Smooth muscle cell (in vitro differentiated cells): ENCODE results near the gene PROKR1. TPM values are rescaled to one million over a fixed set of nuclear protein-coding genes. Genes with fewer than 3 reads are reported as not detected.

Experiments used
- DNase-seq: peaks from one replicate; lab custom pipeline; 2025; ENCODE audit not compliant: unreplicated experiment; lab: John Stamatoyannopoulos, UW
- H2AFZ ChIP-seq: fragments of 200-600 bp; sonication (generic); 2 replicates; pipeline ENCODE4 v1.6.0; 2016; ENCODE audit warnings: antibody characterized with exemption, low read depth, mild to moderate bottlenecking
- H3F3A ChIP-seq: fragments of 200-600 bp; sonication (generic); 2 replicates; pipeline ENCODE4 v1.6.0; 2017; ENCODE audit warnings: antibody characterized with exemption, low read depth
- H3K27ac ChIP-seq: fragments of 200-600 bp; sonication (generic); 2 replicates; pipeline ENCODE4 v1.5.1; 2016; ENCODE audit warnings: low read depth, mild to moderate bottlenecking
- H3K27me3 ChIP-seq: fragments of 200-600 bp; sonication (generic); 2 replicates; pipeline ENCODE4 v1.6.1; 2016; ENCODE audit warnings: low read depth, mild to moderate bottlenecking
- H3K36me3 ChIP-seq: fragments of 200-600 bp; sonication (generic); 2 replicates; pipeline ENCODE4 v1.5.1; 2016; ENCODE audit warnings: low read depth
- H3K4me1 ChIP-seq: fragments of 200-600 bp; sonication (generic); 2 replicates; pipeline ENCODE4 v1.5.1; 2016; ENCODE audit warnings: low read depth
- H3K4me2 ChIP-seq: fragments of 200-600 bp; sonication (generic); 2 replicates; pipeline ENCODE4 v1.6.0; 2016; ENCODE audit warnings: mild to moderate bottlenecking
- H3K4me3 ChIP-seq: fragments of 200-600 bp; sonication (generic); 2 replicates; pipeline ENCODE4 v1.5.1; 2016; ENCODE audit warnings: mild to moderate bottlenecking
- H3K79me2 ChIP-seq: fragments of 200-600 bp; sonication (generic); 2 replicates; pipeline ENCODE4 v1.6.0; 2016; ENCODE audit warnings: low read depth, mild to moderate bottlenecking
- H3K9ac ChIP-seq: fragments of 200-600 bp; sonication (generic); 2 replicates; pipeline ENCODE4 v1.6.0; 2016; ENCODE audit warnings: low read depth
- H3K9me3 ChIP-seq: fragments of 200-600 bp; sonication (generic); replicated peaks from 2 replicates; pipeline ENCODE4 v1.5.1; 2016; ENCODE audit warnings: low read depth
- H4K20me1 ChIP-seq: fragments of 200-600 bp; sonication (generic); 2 replicates; pipeline ENCODE4 v1.6.0; 2016; ENCODE audit warnings: low read depth
- WGBS: methylation state at CpG from one replicate; pipeline ENCODE4 v1.1.7; 2016; ENCODE audit warnings: low lambda C conversion rate; 5-methylcytosine and 5-hydroxymethylcytosine counted together
- polyA plus RNA-seq: library from polyadenylated mRNA; unstranded; fragments of >200 nt; fragmentation: Nextera tagmentation; extraction: Ambion mirVana; gene quantifications from 2 replicates; pipeline ENCODE4 v1.2.1, GENCODE V29; 2016
- total RNA-seq: library from RNA; depleted of rRNA; stranded (reverse); fragments of >200 nt; gene quantifications from 2 replicates; pipeline ENCODE4 v1.2.3, GENCODE V29; 2014
- TF ChIP-seq, protein P1 (sequence below): fragments of 200-600 bp; sonication (generic); IDR thresholded peaks from 2 replicates; pipeline ENCODE4 v1.5.1; 2017; ENCODE audit warnings: borderline replicate concordance, mild to moderate bottlenecking, antibody characterized with exemption; ENCODE audit not compliant: insufficient read depth, poor library complexity, severe bottlenecking

Gene PROKR1
- total and polyA plus RNA-seq, 2 experiments from 2014 or later, result not detected

DNA sequence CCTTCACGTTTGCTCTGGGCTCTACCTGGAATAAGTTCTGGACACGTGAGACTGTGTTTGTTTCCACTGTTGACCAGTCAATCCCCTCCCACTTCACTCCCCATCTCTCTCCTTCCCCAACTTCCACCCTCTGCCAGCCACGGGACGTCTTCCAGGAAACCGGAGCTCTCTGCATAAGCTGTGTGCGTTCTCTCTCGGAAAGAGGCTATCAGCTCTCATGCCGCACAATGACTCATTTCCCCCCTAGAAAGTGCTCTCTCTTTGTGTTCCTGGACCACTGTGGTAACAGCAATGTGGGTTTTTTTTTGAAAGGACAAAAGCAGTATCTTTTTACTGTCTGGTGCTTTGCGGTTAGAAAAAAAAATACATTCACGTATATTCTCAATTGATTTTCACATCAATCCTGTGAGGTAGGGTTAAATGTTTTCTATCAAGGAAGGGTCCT is 10.2 kb downstream of the PROKR1 start:
- no peaks in the 10 kb centered on the region for H3K9me3 ChIP-seq
- TF ChIP-seq, protein P1, sequence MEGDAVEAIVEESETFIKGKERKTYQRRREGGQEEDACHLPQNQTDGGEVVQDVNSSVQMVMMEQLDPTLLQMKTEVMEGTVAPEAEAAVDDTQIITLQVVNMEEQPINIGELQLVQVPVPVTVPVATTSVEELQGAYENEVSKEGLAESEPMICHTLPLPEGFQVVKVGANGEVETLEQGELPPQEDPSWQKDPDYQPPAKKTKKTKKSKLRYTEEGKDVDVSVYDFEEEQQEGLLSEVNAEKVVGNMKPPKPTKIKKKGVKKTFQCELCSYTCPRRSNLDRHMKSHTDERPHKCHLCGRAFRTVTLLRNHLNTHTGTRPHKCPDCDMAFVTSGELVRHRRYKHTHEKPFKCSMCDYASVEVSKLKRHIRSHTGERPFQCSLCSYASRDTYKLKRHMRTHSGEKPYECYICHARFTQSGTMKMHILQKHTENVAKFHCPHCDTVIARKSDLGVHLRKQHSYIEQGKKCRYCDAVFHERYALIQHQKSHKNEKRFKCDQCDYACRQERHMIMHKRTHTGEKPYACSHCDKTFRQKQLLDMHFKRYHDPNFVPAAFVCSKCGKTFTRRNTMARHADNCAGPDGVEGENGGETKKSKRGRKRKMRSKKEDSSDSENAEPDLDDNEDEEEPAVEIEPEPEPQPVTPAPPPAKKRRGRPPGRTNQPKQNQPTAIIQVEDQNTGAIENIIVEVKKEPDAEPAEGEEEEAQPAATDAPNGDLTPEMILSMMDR, result no peak
- H3K4me1 ChIP-seq, result no peaks in the 10 kb centered on the region
- H3K27me3 ChIP-seq, result no peaks in the 10 kb centered on the region
- no peaks in the 10 kb centered on the region for H3F3A ChIP-seq
- H2AFZ ChIP-seq, result peak overlapping the region; percentile 48
- no peak overlapping the region for H3K9ac ChIP-seq
- H4K20me1 ChIP-seq, result no peaks in the 10 kb centered on the region
- no peak for DNase-seq
- H3K27ac ChIP-seq, result no peak overlapping the region
- H3K79me2 ChIP-seq, result no peaks in the 10 kb centered on the region
- no peak overlapping the region for H3K4me3 ChIP-seq
- H3K4me2 ChIP-seq, result peak overlapping the region; percentile 50
- H3K36me3 ChIP-seq, result no peaks in the 10 kb centered on the region
- WGBS, result 13% methylated on average over 10 of the region's 10 CpGs

DNA sequence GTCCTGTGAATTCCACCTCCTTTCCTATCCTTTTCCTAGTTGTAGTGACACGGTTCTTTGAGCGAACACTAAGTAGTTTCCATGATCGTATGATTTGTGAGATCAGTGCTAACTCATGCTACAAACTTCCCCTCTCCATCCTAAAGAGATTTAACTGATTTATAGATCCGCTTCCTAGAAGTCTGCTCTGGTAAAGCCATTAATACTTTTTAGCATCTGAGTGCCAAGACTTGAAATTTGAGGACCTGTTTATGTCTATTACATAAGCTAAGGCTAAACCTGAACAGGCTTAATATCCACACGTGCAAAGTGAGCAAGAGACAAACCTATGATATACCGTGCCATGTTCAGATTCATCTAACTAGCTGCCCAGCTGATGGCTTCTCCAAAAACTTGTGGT is 14.9 kb downstream of the PROKR1 start:
- Histone ChIP-seq H3K27ac (no peak overlapping the region), H3F3A (no peaks in the 10 kb centered on the region), H4K20me1 (no peaks in the 10 kb centered on the region), H3K36me3 (no peaks in the 10 kb centered on the region), H3K4me1 (no peaks in the 10 kb centered on the region), H3K79me2 (no peaks in the 10 kb centered on the region), H3K9me3 (no peaks in the 10 kb centered on the region), H3K4me2 (no peak overlapping the region), H3K9ac (no peak overlapping the region), H2AFZ (no peak overlapping the region), H3K4me3 (no peak overlapping the region), H3K27me3 (no peaks in the 10 kb centered on the region)
- no peak for DNase-seq
- TF ChIP-seq, protein P1, result no peak
- 90% methylated on average over 6 of the region's 6 CpGs for WGBS

DNA sequence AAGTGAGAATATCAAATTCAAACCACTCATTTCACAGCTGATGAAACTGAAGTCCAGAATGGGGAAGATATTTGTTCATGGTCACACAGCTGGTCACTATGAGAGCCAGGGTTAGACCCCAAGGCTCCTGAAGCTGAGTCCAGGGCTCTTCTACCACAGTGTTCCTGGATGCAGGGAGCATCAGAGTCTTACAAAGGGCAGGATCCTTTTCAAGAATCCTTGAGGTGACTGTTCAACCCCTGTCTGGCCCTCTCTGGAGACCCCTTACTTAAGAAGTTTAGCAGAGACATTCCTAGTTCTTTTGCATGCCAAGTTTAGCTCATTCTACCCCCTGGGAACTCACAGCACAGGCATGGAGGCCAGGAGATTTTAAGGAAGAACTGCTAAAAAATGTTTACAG is 15.7 kb downstream of the PROKR1 start:
- Histone ChIP-seq H3K79me2 (no peaks in the 10 kb centered on the region), H3K27me3 (no peaks in the 10 kb centered on the region), H4K20me1 (no peaks in the 10 kb centered on the region), H3K9me3 (no peaks in the 10 kb centered on the region), H3F3A (no peaks in the 10 kb centered on the region), H3K27ac (no peak overlapping the region), H3K4me1 (no peaks in the 10 kb centered on the region), H3K9ac (no peak overlapping the region), H2AFZ (no peak overlapping the region), H3K4me2 (no peak overlapping the region), H3K4me3 (no peak overlapping the region), H3K36me3 (no peaks in the 10 kb centered on the region)
- DNase-seq, result no peak
- TF ChIP-seq, protein P1, result no peak

DNA sequence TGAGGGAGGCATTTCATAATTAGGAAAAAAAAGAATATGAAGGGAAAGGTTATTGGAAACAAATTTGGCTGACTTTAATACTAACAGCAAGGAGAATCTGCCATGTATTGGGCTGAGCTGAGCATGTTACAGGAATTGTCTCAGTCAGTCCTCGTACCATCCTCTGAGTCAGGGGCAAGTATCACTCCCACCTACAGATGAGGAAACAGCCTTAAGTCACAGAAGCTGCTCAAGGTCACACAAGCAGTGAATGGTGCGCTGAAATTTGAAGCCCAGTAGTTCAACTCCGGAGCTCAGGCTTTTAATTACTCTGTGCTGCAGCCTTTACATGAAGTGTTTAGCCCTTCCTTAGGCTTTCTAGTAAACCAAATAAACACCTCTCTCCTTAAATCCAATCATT is 17.3 kb downstream of the PROKR1 start:
- TF ChIP-seq, protein P1, result no peak
- Histone ChIP-seq H3K9me3 (no peaks in the 10 kb centered on the region), H4K20me1 (no peaks in the 10 kb centered on the region), H2AFZ (no peak overlapping the region), H3K9ac (no peak overlapping the region), H3K4me2 (no peak overlapping the region), H3K4me3 (no peak overlapping the region), H3K79me2 (no peaks in the 10 kb centered on the region), H3K27ac (no peak overlapping the region), H3K4me1 (no peaks in the 10 kb centered on the region), H3K27me3 (no peaks in the 10 kb centered on the region), H3F3A (no peaks in the 10 kb centered on the region), H3K36me3 (no peaks in the 10 kb centered on the region)
- 38% methylated on average over 3 of the region's 3 CpGs for WGBS
- DNase-seq, result no peak
